GM20431 (cell line): ENCODE results near the gene UST.
"Not testable (repeated sequence)": the region's sequence is repeated elsewhere in the genome, so short reads cannot be mapped to it uniquely, and the experiment has no call there.

Source experiments
- in situ Hi-C: fragments of 300-500 bp; cut with MseI, MboI; formaldehyde crosslinking; loops from one replicate; pipeline ENCODE4 v1.15.0; 2020; ENCODE audit warnings: low sequenced_read_pairs; ENCODE audit not compliant: unreplicated experiment

UST gene

DNA sequence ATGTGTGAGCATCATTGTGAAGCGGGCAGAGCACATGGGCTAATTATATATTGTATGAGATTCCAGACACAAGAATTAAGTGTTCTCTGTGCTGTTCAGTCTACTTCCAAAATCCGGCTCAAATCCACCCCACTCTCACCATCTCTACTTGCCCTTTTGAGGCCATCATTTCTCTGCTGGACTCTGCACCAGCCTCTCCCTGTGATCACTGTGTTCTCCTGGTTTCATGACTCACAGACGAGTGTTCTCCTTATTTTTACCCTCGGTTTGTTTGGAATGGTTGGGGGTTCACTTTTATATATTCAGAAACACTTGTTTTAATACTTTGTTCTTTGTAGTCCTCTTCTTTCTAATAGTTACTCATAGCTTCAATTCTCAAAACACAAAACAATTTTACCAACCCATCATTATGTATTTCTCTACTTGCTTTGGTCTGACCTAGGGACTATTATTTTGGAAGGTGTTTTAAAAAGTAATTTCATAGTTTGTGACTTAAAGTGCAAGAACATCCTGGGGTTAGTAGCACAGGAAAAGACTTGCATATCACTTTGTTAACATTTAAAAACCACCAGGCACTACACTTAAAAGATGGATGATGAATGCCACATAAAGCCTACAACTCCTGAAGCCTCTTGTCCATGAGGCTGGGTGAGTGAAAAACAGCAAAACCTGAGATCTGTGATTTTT is 82.7 kb downstream of the UST start:
- in situ Hi-C loops = no loop called here

DNA sequence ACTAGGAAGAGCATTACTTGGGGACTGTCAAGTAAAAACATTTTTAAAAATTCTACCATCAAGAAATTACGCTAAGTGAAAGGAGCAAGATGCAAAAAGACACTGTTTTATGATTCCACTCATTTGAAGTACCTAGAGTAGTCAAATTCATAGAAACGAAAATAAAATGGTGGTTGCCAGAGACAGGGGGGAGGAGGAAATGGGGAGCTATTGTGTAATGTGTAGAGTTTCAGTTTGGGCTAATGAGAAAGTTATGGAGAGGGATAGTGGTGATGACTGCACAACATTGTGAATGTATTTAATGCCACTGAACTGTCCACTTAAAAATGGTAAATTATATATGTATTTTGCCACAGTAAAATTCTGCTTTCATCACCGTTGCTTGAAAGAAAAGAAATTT is 83.8 kb downstream of the UST start:
- in situ Hi-C loops = no loop called here

DNA sequence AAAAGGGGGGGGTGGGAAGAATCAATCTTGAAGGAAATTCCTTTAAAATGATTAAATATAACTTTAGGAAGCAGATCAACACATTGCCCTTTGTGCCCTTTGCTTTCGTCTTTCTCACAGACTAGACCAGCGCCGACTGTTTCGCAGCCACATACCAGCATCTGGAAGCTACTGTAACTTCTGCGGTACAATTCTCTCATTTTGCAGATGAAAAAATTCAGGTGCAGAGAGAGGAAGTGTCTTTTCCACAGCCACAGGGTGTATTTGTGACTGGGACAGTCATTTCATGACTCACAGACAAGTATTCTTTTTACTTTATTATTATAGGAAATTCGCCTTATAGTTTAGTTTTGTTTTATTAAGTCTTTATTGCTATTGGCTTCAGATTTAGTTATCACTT is 84.2 kb downstream of the UST start:
- in situ Hi-C loops = no loop called here

DNA sequence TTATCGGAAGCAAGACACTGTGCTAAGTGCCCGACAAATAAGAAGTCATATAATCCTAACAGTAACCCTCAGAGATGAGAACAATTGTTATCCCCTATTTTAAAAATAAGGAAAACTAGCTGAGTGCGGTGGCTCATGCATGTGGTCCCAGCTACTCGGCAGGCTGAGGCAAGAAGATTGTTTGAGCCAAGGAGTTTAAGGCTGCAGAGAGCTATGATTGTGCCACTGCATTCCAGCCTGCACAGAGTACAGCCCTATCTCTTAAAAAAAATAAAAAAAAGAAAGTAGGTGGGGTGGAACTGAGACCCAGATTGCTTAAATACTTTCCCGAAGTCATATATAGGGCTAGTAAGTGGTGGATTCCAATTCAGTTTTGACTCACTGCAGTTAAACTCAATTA is 84.7 kb downstream of the UST start:
- in situ Hi-C loops = no loop called here

DNA sequence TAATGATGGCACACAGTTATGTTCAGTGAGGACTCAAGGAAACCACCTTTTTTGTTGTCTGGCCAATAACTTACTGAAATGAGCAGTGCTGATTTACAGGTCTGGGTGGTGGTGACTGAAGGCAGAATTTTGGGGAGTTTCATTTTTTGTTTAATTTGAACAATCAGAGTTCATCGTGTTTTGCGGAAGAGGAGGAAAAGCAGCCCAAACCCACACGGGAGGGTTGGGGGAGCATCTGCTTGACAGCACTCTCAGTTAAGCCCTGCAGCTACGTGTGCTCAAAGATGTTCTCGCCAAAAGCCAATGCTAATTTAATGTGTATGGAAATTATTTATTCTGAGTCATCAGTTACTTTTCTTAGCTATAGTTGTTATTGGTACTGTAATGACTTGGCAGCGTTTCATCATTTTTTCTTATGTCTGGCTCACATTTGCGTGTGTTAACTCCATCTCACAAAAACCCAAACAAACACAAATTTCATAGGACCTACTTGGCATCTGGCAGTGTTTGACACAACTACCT is 89.2 kb downstream of the UST start:
- in situ Hi-C loops = no loop called here

DNA sequence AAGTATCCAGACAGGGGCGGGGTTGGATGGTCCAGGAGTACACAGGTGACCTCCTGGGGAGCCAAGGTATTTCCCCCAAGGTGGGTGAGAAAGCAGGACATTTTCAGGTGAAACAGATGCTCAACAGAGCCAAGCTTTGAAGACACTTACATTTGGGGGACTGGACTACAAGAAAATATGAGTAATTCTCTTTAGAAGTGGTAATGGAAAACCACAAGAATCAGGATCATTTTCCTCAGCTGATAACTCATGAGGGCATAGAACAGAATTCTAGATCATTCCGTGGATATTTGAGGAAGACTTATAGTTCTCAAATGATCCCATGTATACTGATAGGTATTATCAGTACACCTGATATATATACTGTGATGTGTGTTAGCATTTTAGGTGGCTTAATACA is 89.9 kb downstream of the UST start:
- in situ Hi-C loops = no loop called here

DNA sequence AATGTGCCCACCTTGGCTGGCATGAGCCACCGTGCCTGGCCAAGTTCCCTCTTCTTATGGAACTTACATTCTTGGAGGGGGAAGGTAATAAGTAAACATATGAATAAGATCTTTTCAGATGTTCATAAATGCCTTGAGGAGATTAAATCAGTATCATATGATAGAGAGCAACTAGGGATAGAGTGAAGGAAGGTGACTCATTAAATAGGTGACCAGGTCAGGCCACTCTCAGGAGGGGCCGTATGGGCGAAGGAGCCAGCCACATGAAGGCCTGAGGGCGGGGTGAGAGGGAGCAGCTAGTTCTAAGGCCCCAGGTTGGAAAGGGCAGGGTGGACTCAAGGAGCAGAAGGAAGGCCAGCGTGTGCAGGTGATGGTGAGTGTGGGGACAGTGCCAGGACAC is 91.1 kb downstream of the UST start:
- in situ Hi-C loops = no loop called here

DNA sequence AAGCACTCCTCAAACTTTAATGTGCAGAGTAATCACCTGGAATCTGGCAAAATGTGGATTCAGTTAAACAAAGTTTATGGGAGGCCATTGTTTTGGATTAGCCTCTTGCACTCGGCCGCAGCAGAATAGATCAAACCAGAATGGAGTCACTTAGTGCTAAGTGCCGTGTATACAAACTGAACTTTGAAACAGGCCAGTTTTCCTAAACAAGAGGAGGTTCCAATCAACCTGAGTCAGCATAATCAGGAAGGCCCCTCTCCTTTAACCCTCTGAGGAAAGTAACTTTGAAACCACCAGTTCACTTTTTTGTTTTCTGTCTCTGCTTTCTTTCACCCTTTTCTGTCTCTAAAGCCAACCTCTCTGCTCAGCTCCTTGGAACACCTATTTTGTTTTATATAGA is 92.2 kb downstream of the UST start:
- in situ Hi-C loops = no loop called here

DNA sequence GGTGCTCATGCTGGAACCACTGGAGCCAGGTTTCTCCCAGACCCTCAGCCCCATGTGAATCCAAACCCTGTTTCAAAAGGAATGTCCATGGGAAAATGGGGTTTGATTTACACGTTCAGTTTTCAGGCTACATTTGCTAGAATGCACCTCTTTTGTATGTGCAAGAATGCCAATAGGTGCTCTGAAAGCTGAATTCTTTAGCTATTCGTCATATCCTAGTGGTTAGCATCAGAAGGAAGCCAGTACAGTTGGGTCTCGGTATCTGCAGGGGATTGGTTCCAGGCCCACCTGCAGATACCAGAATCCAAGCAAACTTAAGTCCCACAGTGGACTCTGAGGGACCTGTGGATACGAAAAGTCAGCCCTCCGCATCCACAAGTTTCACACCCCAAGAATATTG is 93.4 kb downstream of the UST start:
- in situ Hi-C loops = no loop called here

DNA sequence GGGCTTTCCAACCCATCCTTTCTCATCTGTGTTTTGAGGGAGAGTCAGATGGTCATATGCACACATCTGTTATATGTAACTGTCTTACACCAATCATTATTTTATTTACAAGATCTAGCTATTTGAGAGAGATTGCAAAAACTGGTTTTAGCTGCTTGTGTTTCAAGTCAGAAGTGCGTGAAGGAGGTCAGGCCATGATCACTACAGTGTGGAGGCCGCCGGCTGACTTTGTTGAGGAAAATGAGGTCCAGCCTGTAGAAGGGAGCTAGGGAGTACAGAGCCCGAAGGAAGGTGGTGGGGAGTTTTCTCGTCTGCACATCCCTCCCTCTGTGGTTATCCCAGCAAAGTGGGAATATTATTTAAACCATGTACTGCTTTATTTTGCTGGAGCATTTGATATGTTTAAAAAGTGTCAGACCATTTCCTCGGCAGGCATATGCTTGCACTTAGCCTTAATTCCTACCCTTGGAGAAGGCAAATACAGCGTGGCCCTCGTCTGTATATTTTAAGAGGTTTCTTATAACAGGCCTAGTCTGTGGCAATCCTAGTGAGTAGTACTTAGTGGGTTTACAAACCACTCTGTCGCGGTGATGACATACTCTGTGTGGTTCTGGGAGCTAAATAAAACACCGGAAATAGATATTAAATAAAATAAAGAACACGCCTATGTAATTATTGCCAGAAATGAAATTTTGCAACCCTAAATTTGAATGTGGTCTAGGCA is 95.6 kb downstream of the UST start:
- in situ Hi-C loops = no loop called here

DNA sequence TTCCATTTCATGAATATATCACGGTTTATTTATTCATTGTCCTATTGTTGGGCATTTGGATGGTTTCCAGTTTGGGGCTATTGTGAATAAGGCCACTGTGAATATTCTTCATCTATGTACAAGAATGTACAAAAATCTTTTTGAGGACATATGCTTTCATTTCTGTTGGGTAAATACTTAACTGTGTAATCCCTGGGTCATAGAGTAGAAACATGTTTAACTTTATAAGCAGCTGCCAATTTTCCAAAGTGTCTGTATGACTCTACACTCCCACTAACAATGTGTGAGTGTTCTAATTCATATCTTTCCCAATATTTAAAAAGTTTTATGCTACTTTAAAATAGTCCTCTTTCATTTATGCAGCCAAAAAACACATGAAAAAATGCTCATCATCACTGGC is 98.6 kb downstream of the UST start:
- in situ Hi-C loops = no loop called here

DNA sequence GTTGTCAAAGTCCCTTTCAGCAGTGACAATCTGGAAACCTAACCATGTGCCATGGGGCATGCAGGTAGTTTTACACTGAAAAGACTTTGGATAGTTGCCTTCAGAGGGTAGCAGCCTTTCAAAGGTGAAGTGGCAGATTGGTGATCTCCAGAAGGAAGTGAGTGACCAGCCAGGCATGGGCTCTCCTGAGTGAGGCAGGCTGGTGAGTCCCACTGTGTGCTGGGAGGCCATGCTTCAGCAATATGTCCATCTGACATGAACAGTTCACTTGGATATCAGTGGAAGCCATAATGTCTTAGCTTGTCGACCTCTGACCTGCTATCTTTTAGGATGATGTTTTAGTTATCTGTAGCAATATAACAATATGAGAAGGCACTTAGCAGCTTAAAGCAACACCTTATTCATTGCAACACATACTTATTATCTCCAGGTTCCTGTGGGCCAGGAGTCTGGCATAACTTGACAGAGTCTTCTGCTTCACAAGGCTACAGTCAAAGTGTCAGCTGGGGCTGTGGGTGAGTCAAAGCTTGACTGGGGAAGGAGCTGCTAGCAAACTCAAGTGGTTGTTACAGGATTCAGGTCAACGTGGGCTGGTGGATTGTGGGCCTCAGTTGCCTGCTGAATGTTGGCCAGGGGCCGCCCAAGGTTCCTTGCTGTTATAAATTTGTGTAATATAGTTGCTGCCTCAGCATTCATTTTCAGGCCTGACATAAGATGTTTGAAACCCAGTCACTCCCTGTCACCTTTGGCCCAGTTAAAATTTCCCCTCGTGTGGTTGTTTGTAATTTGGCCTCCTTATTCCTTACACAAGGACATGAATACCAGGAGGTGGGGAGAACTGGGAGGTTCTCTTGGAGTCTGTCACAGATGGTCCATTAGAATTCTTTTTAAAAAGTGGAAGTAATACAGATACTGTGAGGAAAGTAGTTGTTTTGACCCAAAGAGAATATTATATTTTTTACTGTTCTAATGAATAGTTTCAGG is 100.2 kb downstream of the UST start:
- in situ Hi-C loops = no loop called here

DNA sequence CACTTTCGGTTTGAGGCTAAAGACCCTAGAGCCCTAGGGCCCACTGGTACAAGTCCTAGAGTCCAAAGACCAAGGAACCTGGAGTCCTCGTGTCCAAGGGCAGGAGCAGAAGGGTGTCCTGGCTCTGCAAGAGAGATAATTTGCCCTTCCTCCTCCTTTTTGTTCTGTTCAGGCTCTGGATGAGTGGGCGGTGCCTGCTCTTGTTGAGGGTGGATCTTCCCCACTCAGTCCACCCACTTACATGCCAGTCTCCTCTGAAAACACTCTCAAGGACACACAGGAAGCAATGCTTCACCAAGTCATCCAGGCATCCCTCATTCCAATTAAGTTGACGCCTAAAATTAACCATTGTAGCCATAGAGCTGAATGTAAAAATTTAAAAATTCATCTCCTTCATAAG is 102.1 kb downstream of the UST start:
- in situ Hi-C loops = no loop called here

DNA sequence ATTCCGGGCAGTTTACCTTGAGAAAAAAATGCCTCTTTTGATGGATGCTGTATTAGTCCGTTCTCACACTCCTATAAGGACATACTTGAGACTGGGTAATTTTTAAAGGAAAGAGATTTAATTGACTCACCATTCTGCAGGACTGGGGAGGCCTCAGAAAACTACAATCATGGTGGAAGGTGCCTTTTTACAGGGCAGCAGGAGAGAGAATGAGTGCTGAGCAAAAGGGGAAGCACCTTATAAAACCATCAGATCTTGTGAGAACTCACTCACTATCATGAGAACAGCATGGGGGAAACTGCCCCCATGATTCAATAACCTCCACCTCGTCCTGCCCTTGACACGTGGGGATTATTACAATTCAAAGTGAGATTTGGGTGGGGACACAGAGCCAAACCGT is 102.6 kb downstream of the UST start:
- in situ Hi-C loops = not testable (repeated sequence)

DNA sequence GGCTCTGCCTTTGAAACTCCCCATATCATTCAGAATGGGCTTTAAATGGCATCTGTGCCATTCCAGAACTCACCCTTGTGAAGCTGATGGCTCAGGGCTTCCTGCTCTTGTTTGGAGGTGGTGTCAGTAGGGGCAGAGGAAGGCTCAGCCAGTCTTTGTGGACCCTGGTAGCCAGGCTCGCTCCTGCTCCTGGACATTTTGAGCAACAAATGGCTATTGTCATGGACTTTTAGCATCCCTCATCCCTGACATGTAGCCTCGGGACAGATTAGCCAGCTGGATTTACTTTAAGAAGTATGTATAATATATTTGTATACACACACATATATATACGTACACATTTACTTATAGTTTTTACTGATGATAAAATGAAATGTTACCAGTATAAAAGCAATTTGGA is 104.1 kb downstream of the UST start:
- in situ Hi-C loops = no loop called here

DNA sequence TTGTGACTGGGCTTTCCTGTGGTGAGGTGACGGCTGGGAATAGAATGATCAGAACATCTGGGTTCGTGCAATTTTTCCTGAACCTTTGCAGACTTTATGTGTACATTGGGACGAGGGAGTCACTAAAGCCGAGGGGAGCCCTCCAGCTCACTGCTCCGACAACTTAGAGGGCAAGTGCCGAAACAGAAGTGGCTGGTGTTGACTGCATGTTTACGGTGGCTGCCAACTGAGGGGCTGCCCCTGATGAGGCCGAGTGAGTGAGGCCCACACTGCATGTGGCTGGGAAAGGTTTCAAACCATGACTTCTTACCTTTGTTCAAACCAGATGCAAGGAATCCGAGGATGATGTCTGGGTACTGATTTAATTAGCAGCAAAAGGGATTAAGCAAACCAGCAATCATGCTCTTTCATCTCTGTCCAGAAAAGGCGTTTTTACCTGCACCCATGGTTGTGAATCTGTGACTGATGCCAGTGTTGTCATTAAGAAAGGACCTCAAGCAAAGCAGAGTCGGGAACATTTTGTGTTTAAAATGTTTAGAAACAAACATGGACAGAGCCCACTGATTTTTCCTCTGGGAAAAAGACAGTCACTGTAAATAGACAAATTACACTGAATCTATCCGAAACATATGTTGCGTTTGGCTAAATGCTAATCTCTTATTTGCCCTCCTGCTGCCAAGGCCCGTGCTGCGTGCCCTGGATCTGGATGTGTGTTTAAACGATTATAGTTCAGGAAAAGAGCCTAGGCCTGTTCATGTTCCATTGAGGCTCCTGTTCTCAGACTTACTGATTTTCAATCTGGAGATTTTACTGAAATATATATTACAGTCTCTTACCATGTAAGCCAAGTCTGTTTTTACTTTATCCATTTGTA is 105.1 kb downstream of the UST start:
- in situ Hi-C loops = no loop called here

DNA sequence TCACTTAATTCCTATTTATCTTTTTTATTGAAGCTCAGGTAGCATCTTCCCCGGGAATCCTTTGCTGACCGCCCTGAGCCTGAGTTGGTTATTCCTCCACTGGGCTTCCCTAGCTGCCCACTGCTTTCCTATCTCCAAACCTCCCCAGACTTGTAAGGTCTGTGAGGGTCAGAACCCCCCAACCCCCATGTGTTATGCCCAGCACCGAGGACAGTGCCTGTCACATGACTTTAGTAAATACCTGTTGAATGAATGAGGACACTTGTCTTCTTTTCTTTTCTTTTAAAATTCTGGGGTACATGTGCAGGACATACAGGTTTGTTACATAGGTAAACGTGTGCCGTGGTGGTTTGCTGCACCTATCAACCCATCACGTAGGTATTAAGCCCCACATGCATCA is 105.9 kb downstream of the UST start:
- in situ Hi-C loops = no loop called here

DNA sequence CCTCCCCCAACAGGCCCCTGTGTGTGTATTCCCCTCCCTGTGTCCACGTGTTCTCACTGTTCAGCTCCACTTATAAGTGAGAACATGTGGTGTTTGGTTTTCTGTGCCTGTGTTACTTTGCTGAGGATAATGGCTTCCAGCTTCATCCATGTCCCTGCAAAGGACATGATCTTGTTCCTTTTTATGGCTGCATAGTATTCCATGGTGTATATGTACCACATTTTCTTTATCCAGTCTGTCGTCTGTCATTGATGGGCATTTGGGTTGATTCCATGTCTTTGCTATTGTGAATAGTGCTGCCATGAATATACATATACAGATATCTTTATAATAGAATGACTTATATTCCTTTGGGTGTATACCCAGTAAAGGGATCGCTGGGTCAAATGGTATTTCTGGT is 106.3 kb downstream of the UST start:
- in situ Hi-C loops = not testable (repeated sequence)

DNA sequence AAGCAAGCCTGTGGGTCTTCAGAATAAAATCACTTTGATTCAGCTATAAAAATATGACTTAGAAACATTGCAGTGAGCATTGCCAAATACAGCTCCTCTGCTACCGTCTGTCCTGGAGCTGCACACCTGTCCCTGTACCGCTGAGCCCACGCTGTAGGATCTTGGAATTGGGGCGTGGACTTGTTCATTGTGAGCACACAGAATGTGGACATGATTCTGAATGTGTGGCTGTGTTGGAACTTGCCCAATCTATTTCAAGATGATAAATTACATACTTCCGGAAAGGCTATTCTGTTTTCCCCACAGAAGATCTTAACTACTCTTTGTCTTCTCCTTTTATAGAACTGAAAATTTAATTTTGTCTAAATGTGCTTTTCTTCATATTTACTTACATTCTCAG is 107.3 kb downstream of the UST start:
- in situ Hi-C loops = no loop called here

DNA sequence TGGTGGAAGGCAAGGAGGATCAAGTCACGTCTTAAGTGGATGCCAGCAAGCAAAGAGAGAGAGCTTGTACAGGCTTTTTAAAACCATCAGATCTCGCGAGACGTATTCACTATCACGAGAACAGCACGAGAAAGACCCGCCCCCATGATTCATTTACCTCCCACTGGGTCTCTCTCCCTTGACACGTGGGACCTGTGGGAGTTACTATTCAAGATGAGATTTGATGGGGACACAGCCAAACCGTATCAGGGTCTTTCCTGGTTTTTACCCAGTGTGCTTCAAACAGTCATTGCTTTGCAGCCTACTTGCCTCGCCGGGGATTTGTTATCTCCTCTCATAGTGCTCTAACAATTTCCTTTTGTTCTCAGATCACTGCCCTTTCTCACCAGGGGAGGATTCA is 108.2 kb downstream of the UST start:
- in situ Hi-C loops = no loop called here
